Measurements from ENCODE around the gene SLF1. TPM values are rescaled to one million over a fixed set of nuclear protein-coding genes. Genes with fewer than 3 reads are reported as not detected.

SLF1 gene
- total RNA-seq, 1 donor from 2014 or later: 48.1 TPM

DNA sequence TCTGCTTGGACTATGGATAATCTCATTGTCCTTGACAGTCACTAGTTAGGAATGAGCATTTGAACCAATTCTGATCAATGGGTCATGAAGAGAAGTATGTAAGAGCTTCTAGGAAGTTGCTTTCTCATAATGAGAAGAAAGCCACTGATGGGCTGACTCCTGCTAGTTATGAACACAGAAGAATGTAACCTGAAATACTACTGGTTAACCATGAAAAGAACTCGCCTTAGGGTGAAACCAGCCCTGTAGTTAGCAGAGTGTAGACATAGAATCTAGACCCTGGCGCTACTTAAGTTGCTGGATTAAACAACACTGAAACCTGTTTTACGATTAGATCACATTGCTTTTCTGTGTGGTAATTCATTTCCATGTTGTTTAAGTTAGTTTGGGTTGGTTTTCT, 26.6 kb downstream of the SLF1 start:
- H3K27ac ChIP-seq: no peak overlapping the region
- no peak overlapping the region for H3K27ac Mint-ChIP-seq
- H4K20me1 ChIP-seq (ENCODE audit: low read depth): no peaks in the 10 kb centered on the region
- no peaks in the 10 kb centered on the region for H3K27me3 ChIP-seq
- H3K27me3 Mint-ChIP-seq (ENCODE audit: insufficient read depth, low read depth): no peaks in the 10 kb centered on the region
- H3K9me3 Mint-ChIP-seq: peaks cover 16% of the 10 kb centered on the region
- H3K9me3 ChIP-seq (ENCODE audit: low read depth): no peaks in the 10 kb centered on the region
- H3K36me3 ChIP-seq: peaks cover 8% of the 10 kb centered on the region
- DNase-seq (ENCODE audit: low spot score): no peak
- H3K4me3 Mint-ChIP-seq: no peak overlapping the region
- H2AFZ ChIP-seq (replicated peaks): no peak overlapping the region
- H3K4me1 Mint-ChIP-seq: no peaks in the 10 kb centered on the region
- no peaks in the 10 kb centered on the region for H3F3A ChIP-seq (ENCODE audit: low read depth)
- no peaks in the 10 kb centered on the region for H3K4me1 ChIP-seq
- peaks cover 43% of the 10 kb centered on the region for H3K36me3 Mint-ChIP-seq
- H3K4me3 ChIP-seq: no peak overlapping the region
- no peak overlapping the region for H3K4me2 ChIP-seq
- no peak overlapping the region for H3K9ac ChIP-seq
- TF ChIP-seq EZH2 (IDR thresholded peaks at IDR 0.05) (no peak), EZH2phosphoT487 (IDR thresholded peaks at IDR 0.05) (no peak)
- TF ChIP-seq, protein P1, sequence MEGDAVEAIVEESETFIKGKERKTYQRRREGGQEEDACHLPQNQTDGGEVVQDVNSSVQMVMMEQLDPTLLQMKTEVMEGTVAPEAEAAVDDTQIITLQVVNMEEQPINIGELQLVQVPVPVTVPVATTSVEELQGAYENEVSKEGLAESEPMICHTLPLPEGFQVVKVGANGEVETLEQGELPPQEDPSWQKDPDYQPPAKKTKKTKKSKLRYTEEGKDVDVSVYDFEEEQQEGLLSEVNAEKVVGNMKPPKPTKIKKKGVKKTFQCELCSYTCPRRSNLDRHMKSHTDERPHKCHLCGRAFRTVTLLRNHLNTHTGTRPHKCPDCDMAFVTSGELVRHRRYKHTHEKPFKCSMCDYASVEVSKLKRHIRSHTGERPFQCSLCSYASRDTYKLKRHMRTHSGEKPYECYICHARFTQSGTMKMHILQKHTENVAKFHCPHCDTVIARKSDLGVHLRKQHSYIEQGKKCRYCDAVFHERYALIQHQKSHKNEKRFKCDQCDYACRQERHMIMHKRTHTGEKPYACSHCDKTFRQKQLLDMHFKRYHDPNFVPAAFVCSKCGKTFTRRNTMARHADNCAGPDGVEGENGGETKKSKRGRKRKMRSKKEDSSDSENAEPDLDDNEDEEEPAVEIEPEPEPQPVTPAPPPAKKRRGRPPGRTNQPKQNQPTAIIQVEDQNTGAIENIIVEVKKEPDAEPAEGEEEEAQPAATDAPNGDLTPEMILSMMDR (IDR thresholded peaks at IDR 0.05): no peak
- peaks cover 31% of the 10 kb centered on the region for H3K79me2 ChIP-seq (ENCODE audit: low read depth)

DNA sequence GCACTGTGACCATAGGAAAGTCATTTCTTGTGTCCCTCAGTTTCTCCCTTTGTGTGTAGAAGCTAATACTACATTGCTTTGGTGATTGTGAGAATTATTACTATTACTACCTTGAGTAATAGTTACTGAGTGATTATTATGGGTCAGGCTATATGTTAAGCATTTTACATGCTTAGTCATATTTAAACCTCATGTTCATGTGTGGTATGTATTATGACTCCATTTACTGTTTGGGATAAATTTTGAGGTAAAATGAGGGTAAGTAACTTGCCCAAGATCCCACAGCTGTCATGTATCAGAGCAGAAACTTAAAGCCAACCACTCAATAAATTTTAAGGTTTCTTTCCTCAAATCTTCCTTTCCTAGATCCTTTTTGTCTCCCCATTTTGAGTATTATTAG, 28.3 kb downstream of the SLF1 start:
- Mint-ChIP-seq H3K9me3 (peaks cover 2% of the 10 kb centered on the region), H3K36me3 (peaks cover 33% of the 10 kb centered on the region), H3K27me3 (ENCODE audit: insufficient read depth, low read depth) (no peaks in the 10 kb centered on the region), H3K4me3 (no peak overlapping the region), H3K27ac (no peak overlapping the region), H3K4me1 (no peaks in the 10 kb centered on the region)
- Histone ChIP-seq H3K4me3 (no peak overlapping the region), H3K27ac (no peak overlapping the region), H2AFZ (replicated peaks) (no peak overlapping the region), H3K27me3 (no peaks in the 10 kb centered on the region), H3K4me2 (no peak overlapping the region), H3K36me3 (no peaks in the 10 kb centered on the region), H3K4me1 (no peaks in the 10 kb centered on the region), H3K79me2 (ENCODE audit: low read depth) (peaks cover 14% of the 10 kb centered on the region), H3F3A (ENCODE audit: low read depth) (no peaks in the 10 kb centered on the region), H4K20me1 (ENCODE audit: low read depth) (no peaks in the 10 kb centered on the region), H3K9ac (no peak overlapping the region), H3K9me3 (ENCODE audit: low read depth) (no peaks in the 10 kb centered on the region)
- DNase-seq (ENCODE audit: low spot score): no peak
- no peak for TF ChIP-seq EZH2 (IDR thresholded peaks at IDR 0.05)
- no peak for TF ChIP-seq EZH2phosphoT487 (IDR thresholded peaks at IDR 0.05)
- TF ChIP-seq, protein P1 (IDR thresholded peaks at IDR 0.05): no peak

DNA sequence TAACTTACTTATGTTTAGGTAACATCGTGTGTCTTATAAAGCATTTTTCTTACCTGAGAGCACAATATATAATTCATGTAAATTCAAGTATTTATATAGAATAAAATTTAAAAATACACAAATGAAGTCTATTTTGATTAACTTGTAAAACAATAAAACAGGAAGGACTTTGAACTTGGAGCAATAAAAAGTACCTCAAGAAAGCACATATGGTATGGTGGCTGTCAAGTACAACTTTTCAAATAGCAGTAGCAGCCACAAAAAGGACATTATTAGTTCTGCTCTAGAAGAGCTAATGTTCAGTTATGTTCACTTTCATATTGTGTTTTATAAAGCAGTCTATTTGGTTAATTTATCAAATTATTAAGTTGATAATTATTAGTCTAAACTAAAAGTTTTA, 31.4 kb downstream of the SLF1 start:
- H3K36me3 Mint-ChIP-seq: peaks cover 40% of the 10 kb centered on the region
- Histone ChIP-seq H3K36me3 (peaks cover 19% of the 10 kb centered on the region), H4K20me1 (ENCODE audit: low read depth) (no peaks in the 10 kb centered on the region), H2AFZ (replicated peaks) (no peak overlapping the region), H3K9ac (no peak overlapping the region), H3K4me2 (no peak overlapping the region), H3K27me3 (no peaks in the 10 kb centered on the region), H3K27ac (no peak overlapping the region), H3K4me3 (no peak overlapping the region), H3K4me1 (no peaks in the 10 kb centered on the region), H3F3A (ENCODE audit: low read depth) (no peaks in the 10 kb centered on the region), H3K9me3 (ENCODE audit: low read depth) (no peaks in the 10 kb centered on the region), H3K79me2 (ENCODE audit: low read depth) (no peaks in the 10 kb centered on the region)
- H3K9me3 Mint-ChIP-seq: peaks cover 6% of the 10 kb centered on the region
- DNase-seq (ENCODE audit: low spot score): no peak
- TF ChIP-seq, protein P1 (IDR thresholded peaks at IDR 0.05): no peak
- no peak for TF ChIP-seq EZH2 (IDR thresholded peaks at IDR 0.05)
- TF ChIP-seq EZH2phosphoT487 (IDR thresholded peaks at IDR 0.05): no peak
- no peak overlapping the region for H3K27ac Mint-ChIP-seq
- H3K27me3 Mint-ChIP-seq (ENCODE audit: insufficient read depth, low read depth): no peaks in the 10 kb centered on the region
- no peaks in the 10 kb centered on the region for H3K4me1 Mint-ChIP-seq
- H3K4me3 Mint-ChIP-seq: no peak overlapping the region
